Neutrophil (primary cell): ENCODE results near the gene ARFGAP2.
"Not testable (repeated sequence)": the region's sequence is repeated elsewhere in the genome, so short reads cannot be mapped to it uniquely, and the experiment has no call there.

Experiments
- H3K27ac ChIP-seq: fragments of 200-600 bp; sonication (generic); 2 replicates; pipeline ENCODE4 v1.5.1; 2016; ENCODE audit warnings: mild to moderate bottlenecking, moderate library complexity
- H3K27me3 ChIP-seq: fragments of 200-600 bp; sonication (generic); 2 replicates; pipeline ENCODE4 v1.6.0; 2016; ENCODE audit warnings: mild to moderate bottlenecking
- H3K36me3 ChIP-seq: fragments of 200-600 bp; sonication (generic); 2 replicates; pipeline ENCODE4 v1.5.1; 2017
- H3K4me1 ChIP-seq, 2 experiments: fragments of 200-600 bp in 1 of 2; sonication (generic) in 1 of 2; 1 replicate in 1 of 2; 2 replicates in 1 of 2; pipeline versions ENCODE4 v1.5.1 to v1.6.1; 2013 to 2016; ENCODE audit warnings: low read depth in 1 of 2, low read length in 1 of 2, mild to moderate bottlenecking in 1 of 2, moderate library complexity in 1 of 2; ENCODE audit not compliant: control insufficient read depth in 1 of 2, insufficient read depth in 1 of 2
- H3K4me3 ChIP-seq, 2 experiments: fragments of 200-600 bp in 1 of 2; sonication (generic) in 1 of 2; 1 replicate in 1 of 2; 2 replicates in 1 of 2; pipeline ENCODE4 v1.5.1; 2013 to 2016; ENCODE audit warnings: low read depth in 1 of 2, low read length in 1 of 2, mild to moderate bottlenecking in 1 of 2, moderate library complexity in 1 of 2
- H3K9me3 ChIP-seq: fragments of 200-600 bp; sonication (generic); 2 replicates; pipeline ENCODE4 v1.5.1; 2016
- CTCF ChIP-seq: fragments of 200-600 bp; sonication (generic); IDR thresholded peaks from 2 replicates; pipeline ENCODE4 v1.5.1; 2016; ENCODE audit warnings: antibody characterized with exemption

Gene ARFGAP2

GRCh38 chr11:47204637-47204989, 27.9 kb upstream of the ARFGAP2 start:
- Histone ChIP-seq H3K4me1 (no peaks in the 10 kb centered on the region), H3K27ac (no peak overlapping the region), H3K9me3 (no peaks in the 10 kb centered on the region), H3K36me3 (no peaks in the 10 kb centered on the region), H3K4me3 (no peak overlapping the region), H3K27me3 (peaks cover 3% of the 10 kb centered on the region)
- no peak for TF ChIP-seq CTCF

- no peak overlapping the region for H3K4me3 ChIP-seq
- H3K27me3 ChIP-seq, result peaks cover 3% of the 10 kb centered on the region
- no peaks in the 10 kb centered on the region for H3K36me3 ChIP-seq
- no peaks in the 10 kb centered on the region for H3K4me1 ChIP-seq
- no peak overlapping the region for H3K27ac ChIP-seq
- H3K9me3 ChIP-seq, result no peaks in the 10 kb centered on the region
- TF ChIP-seq CTCF, result no peak
Observed at GRCh38 chr11:47202576-47202975, 25.9 kb upstream of the ARFGAP2 start.

- peaks cover 3% of the 10 kb centered on the region for H3K27me3 ChIP-seq
- TF ChIP-seq CTCF, result no peak
- no peaks in the 10 kb centered on the region for H3K36me3 ChIP-seq
- H3K27ac ChIP-seq, result no peak overlapping the region
- H3K9me3 ChIP-seq, result no peaks in the 10 kb centered on the region
- no peaks in the 10 kb centered on the region for H3K4me1 ChIP-seq
- H3K4me3 ChIP-seq, result no peak overlapping the region
Observed at GRCh38 chr11:47201015-47201414, 24.3 kb upstream of the ARFGAP2 start.

- H3K9me3 ChIP-seq, H3K27ac ChIP-seq, H3K27me3 ChIP-seq, H3K4me3 ChIP-seq, H3K4me1 ChIP-seq, H3K36me3 ChIP-seq: not testable (repeated sequence)
Observed at GRCh38 chr11:47198161-47198560, 21.5 kb upstream of the ARFGAP2 start.

- H3K36me3 ChIP-seq, result no peaks in the 10 kb centered on the region
- no peak overlapping the region for H3K27ac ChIP-seq
- no peaks in the 10 kb centered on the region for H3K9me3 ChIP-seq
- no peak overlapping the region for H3K4me3 ChIP-seq
- peaks cover 3% of the 10 kb centered on the region in 2 experiments for H3K4me1 ChIP-seq
- H3K27me3 ChIP-seq, result peaks cover 48% of the 10 kb centered on the region
- TF ChIP-seq CTCF, result no peak
Observed at GRCh38 chr11:47192111-47192510, 15.4 kb upstream of the ARFGAP2 start.

GRCh38 chr11:47191137-47191536, 14.5 kb upstream of the ARFGAP2 start:
- H3K9me3 ChIP-seq, H3K36me3 ChIP-seq, H3K27ac ChIP-seq, H3K4me3 ChIP-seq: not testable (repeated sequence)
- Histone ChIP-seq H3K27me3 (peaks cover 58% of the 10 kb centered on the region), H3K4me1 (peaks cover 10 to 11% of the 10 kb centered on the region in 2 experiments)
